ENCODE results near the gene ACSF2.
A peak's percentile ranks its signal among the peaks of the same experiment; 100 is the strongest.
"Not testable (repeated sequence)": the region's sequence is repeated elsewhere in the genome, so short reads cannot be mapped to it uniquely, and the experiment has no call there.

Gene ACSF2

GRCh38 chr17:50412188-50412732 lies 13.8 kb upstream of the ACSF2 start:
- no peak for DNase-seq

GRCh38 chr17:50414808-50415207 lies 11.2 kb upstream of the ACSF2 start:
- no peak for DNase-seq

GRCh38 chr17:50419577-50419976 lies 6.4 kb upstream of the ACSF2 start:
- not testable (repeated sequence) for DNase-seq

GRCh38 chr17:50420419-50421112 lies 5.5 kb upstream of the ACSF2 start:
- DNase-seq = no peak

GRCh38 chr17:50421308-50422051 lies 4.5 kb upstream of the ACSF2 start:
- no peak for DNase-seq

- DNase-seq = no peak
Measured at GRCh38 chr17:50422738-50423137, 3.3 kb upstream of the ACSF2 start.

- no peak for DNase-seq
Measured at GRCh38 chr17:50423553-50424159, 2.4 kb upstream of the ACSF2 start.

- no peak for DNase-seq
Measured at GRCh38 chr17:50424246-50424995, 1.6 kb upstream of the ACSF2 start.

GRCh38 chr17:50424996-50425681 lies 879 bp upstream of the ACSF2 start:
- DNase-seq = no peak

- no peak for DNase-seq
Measured at GRCh38 chr17:50426472-50426782, 409 bp downstream of the ACSF2 start.

- no peak for DNase-seq
Measured at GRCh38 chr17:50426814-50427787, 1.1 kb downstream of the ACSF2 start.

- DNase-seq = not testable (repeated sequence)
Measured at GRCh38 chr17:50428126-50428525, 2.1 kb downstream of the ACSF2 start.

- no peak for DNase-seq
Measured at GRCh38 chr17:50428831-50429424, 2.9 kb downstream of the ACSF2 start.

- no peak for DNase-seq
Measured at GRCh38 chr17:50429793-50430192, 3.8 kb downstream of the ACSF2 start.

- no peak for DNase-seq
Measured at GRCh38 chr17:50430821-50431618, 5.0 kb downstream of the ACSF2 start.

- no peak for DNase-seq
Measured at GRCh38 chr17:50432125-50432762, 6.2 kb downstream of the ACSF2 start.

- no peak for DNase-seq
Measured at GRCh38 chr17:50437409-50437808, 11.4 kb downstream of the ACSF2 start.

- no peak for DNase-seq
Measured at GRCh38 chr17:50439008-50439407, 13.0 kb downstream of the ACSF2 start.

- DNase-seq = peak; percentile 36
Measured at GRCh38 chr17:50440172-50440837, 14.3 kb downstream of the ACSF2 start.
